ENCODE data around the gene KRT39. TPM values are rescaled to one million over a fixed set of nuclear protein-coding genes. Genes with fewer than 3 reads are reported as not detected.

Gene KRT39
- total RNA-seq, 1 donor: 0.36 TPM

- Histone ChIP-seq H2AFZ (ENCODE audit: low read length) (no peak overlapping the region), H3K79me2 (ENCODE audit: insufficient read depth, low read length) (no peaks in the 10 kb centered on the region), H3K4me2 (ENCODE audit: insufficient read depth, low read length) (no peak overlapping the region), H3K9me3 (ENCODE audit: low read depth, low read length) (no peaks in the 10 kb centered on the region), H3K27me3 (ENCODE audit: insufficient read depth, low read length) (no peaks in the 10 kb centered on the region), H3K36me3 (ENCODE audit: insufficient read depth, low read length) (no peaks in the 10 kb centered on the region), H4K20me1 (ENCODE audit: insufficient read depth, low read length) (no peaks in the 10 kb centered on the region), H3K4me3 (ENCODE audit: insufficient read depth, low read length) (no peak overlapping the region), H3K27ac (ENCODE audit: low read depth, low read length) (no peak overlapping the region), H3K4me1 (ENCODE audit: insufficient read depth, low read length) (peaks cover 14% of the 10 kb centered on the region)
- no peak for DNase-seq (ENCODE audit: insufficient read length, low spot score, missing footprints)
- no peak for TF ChIP-seq CTCF (IDR thresholded peaks at IDR 0.05; ENCODE audit: extremely low read depth, low read depth, low read length)
These were observed 24.2 kb downstream of the KRT39 start for GRCh38 chr17:40942553-40942952.

- peak; percentile 5 for DNase-seq (ENCODE audit: insufficient read length, low spot score, missing footprints)
- no peak overlapping the region for H3K4me2 ChIP-seq (ENCODE audit: insufficient read depth, low read length)
- no peaks in the 10 kb centered on the region for H3K9me3 ChIP-seq (ENCODE audit: low read depth, low read length)
- H3K27me3 ChIP-seq (ENCODE audit: insufficient read depth, low read length): no peaks in the 10 kb centered on the region
- no peak overlapping the region for H3K4me3 ChIP-seq (ENCODE audit: insufficient read depth, low read length)
- no peaks in the 10 kb centered on the region for H3K79me2 ChIP-seq (ENCODE audit: insufficient read depth, low read length)
- TF ChIP-seq CTCF (IDR thresholded peaks at IDR 0.05; ENCODE audit: extremely low read depth, low read depth, low read length): no peak
- no peaks in the 10 kb centered on the region for H3K36me3 ChIP-seq (ENCODE audit: insufficient read depth, low read length)
- H3K27ac ChIP-seq (ENCODE audit: low read depth, low read length): no peak overlapping the region
- H3K4me1 ChIP-seq (ENCODE audit: insufficient read depth, low read length): peaks cover 31% of the 10 kb centered on the region
- H4K20me1 ChIP-seq (ENCODE audit: insufficient read depth, low read length): no peaks in the 10 kb centered on the region
- H2AFZ ChIP-seq (ENCODE audit: low read length): peak overlapping the region; percentile 59
These were observed 26.5 kb downstream of the KRT39 start for GRCh38 chr17:40940266-40940665.

GRCh38 chr17:40938981-40939380 is 27.8 kb downstream of the KRT39 start:
- Histone ChIP-seq H3K4me2 (ENCODE audit: insufficient read depth, low read length) (no peak overlapping the region), H2AFZ (ENCODE audit: low read length) (no peak overlapping the region), H3K9me3 (ENCODE audit: low read depth, low read length) (no peaks in the 10 kb centered on the region), H3K79me2 (ENCODE audit: insufficient read depth, low read length) (no peaks in the 10 kb centered on the region), H3K27ac (ENCODE audit: low read depth, low read length) (peak overlapping the region; percentile 76), H3K36me3 (ENCODE audit: insufficient read depth, low read length) (no peaks in the 10 kb centered on the region), H4K20me1 (ENCODE audit: insufficient read depth, low read length) (no peaks in the 10 kb centered on the region), H3K27me3 (ENCODE audit: insufficient read depth, low read length) (no peaks in the 10 kb centered on the region), H3K4me1 (ENCODE audit: insufficient read depth, low read length) (peaks cover 35% of the 10 kb centered on the region), H3K4me3 (ENCODE audit: insufficient read depth, low read length) (no peak overlapping the region)
- DNase-seq (ENCODE audit: insufficient read length, low spot score, missing footprints): peak; percentile 90
- TF ChIP-seq CTCF (IDR thresholded peaks at IDR 0.05; ENCODE audit: extremely low read depth, low read depth, low read length): no peak

- H3K27ac ChIP-seq (ENCODE audit: low read depth, low read length): peak within 1 kb of the TSS; percentile 76
- H2AFZ ChIP-seq (ENCODE audit: low read length): peak within 1 kb of the TSS; percentile 32
- H3K4me3 ChIP-seq (ENCODE audit: insufficient read depth, low read length): no peak within 1 kb of the TSS
- no peak for TF ChIP-seq CTCF (IDR thresholded peaks at IDR 0.05; ENCODE audit: extremely low read depth, low read depth, low read length)
- H3K27me3 ChIP-seq (ENCODE audit: insufficient read depth, low read length): no peaks in the 10 kb centered on the region
- peak; percentile 59 for DNase-seq (ENCODE audit: insufficient read length, low spot score, missing footprints)
- H3K36me3 ChIP-seq (ENCODE audit: insufficient read depth, low read length): no peaks in the 10 kb centered on the region
- no peak within 1 kb of the TSS for H3K4me2 ChIP-seq (ENCODE audit: insufficient read depth, low read length)
- no peaks in the 10 kb centered on the region for H3K79me2 ChIP-seq (ENCODE audit: insufficient read depth, low read length)
- peaks cover 35% of the 10 kb centered on the region for H3K4me1 ChIP-seq (ENCODE audit: insufficient read depth, low read length)
- H3K9me3 ChIP-seq (ENCODE audit: low read depth, low read length): no peaks in the 10 kb centered on the region
- no peaks in the 10 kb centered on the region for H4K20me1 ChIP-seq (ENCODE audit: insufficient read depth, low read length)
These were observed 29.3 kb downstream of the KRT39 start, which contains the start of gene KRT23 for GRCh38 chr17:40937384-40937819. Gene KRT23, minus strand, starts transcription at chr17:40937646. Its CDS starts 1,043 bp downstream, at chr17:40936603.
